RWPE2 (cell line): ENCODE data around the gene MOGAT3.

ENCODE experiments used
- ATAC-seq: fragments of 200-7000 bp; cut with Tn5 transposase; 3 replicates; pipeline ENCODE4 v1.9.1; 2021; ENCODE audit warnings: low read depth
- DNase-seq: peaks from one replicate; pipeline ENCODE4 v3.0.0-alpha.2; 2020; ENCODE audit warnings: low spot score
- H3K27ac ChIP-seq: fragments of 450-650 bp; 2 replicates; pipeline ENCODE4 v1.5.1; 2017; ENCODE audit warnings: mild to moderate bottlenecking; ENCODE audit not compliant: poor library complexity, severe bottlenecking
- H3K27me3 ChIP-seq: fragments of 250-450 bp; sonication (Bioruptor Pico); 2 replicates; pipeline ENCODE4 v1.5.1; 2021; ENCODE audit warnings: mild to moderate bottlenecking, moderate library complexity; ENCODE audit not compliant: insufficient read depth, poor library complexity, severe bottlenecking
- H3K36me3 ChIP-seq: fragments of 250-450 bp; sonication (Bioruptor Pico); 2 replicates; pipeline ENCODE4 v1.5.1; 2020; ENCODE audit warnings: low read depth, mild to moderate bottlenecking, moderate library complexity
- H3K4me1 ChIP-seq: fragments of 250-450 bp; sonication (Bioruptor Pico); 2 replicates; pipeline ENCODE4 v1.5.1; 2021; ENCODE audit warnings: mild to moderate bottlenecking, moderate library complexity; ENCODE audit not compliant: insufficient read depth, poor library complexity, severe bottlenecking
- H3K4me3 ChIP-seq: fragments of 250-450 bp; sonication (Bioruptor Pico); 2 replicates; pipeline ENCODE4 v1.5.1; 2021; ENCODE audit warnings: mild to moderate bottlenecking, moderate library complexity; ENCODE audit not compliant: severe bottlenecking
- H3K9me3 ChIP-seq: fragments of 250-450 bp; sonication (Bioruptor Pico); 2 replicates; pipeline ENCODE4 v1.5.1; 2021; ENCODE audit warnings: mild to moderate bottlenecking, moderate library complexity; ENCODE audit not compliant: severe bottlenecking
- TF ChIP-seq, protein P1 (sequence below): fragments of 450-650 bp; IDR thresholded peaks from one replicate; pipeline ENCODE4 v1.5.1; 2017; ENCODE audit warnings: mild to moderate bottlenecking, moderate library complexity; ENCODE audit not compliant: poor library complexity, severe bottlenecking

Gene MOGAT3

DNA sequence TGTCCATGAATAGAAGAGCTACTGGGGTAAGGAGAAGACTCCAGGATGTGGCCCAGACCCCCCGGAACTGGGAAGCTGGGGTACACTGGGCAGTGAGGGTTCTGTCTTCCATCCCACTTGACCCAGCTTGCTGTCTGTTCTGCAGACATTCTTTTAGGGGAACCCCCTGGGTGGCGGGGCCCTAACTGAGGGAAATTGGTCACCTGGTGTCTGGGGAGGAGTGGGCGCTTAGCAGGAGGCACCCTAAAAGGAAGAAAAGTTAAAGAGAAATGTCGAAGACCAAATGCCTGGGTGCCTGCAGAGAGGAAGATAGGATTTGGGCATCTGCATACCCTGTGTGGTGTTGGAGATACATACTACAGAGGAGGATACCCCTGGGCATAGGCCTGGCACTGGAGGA, 45.5 kb downstream of the MOGAT3 start:
- no peaks in the 10 kb centered on the region for H3K27me3 ChIP-seq
- no peak for ATAC-seq
- H3K9me3 ChIP-seq = no peaks in the 10 kb centered on the region
- H3K36me3 ChIP-seq = peaks cover 41% of the 10 kb centered on the region
- TF ChIP-seq, protein P1, sequence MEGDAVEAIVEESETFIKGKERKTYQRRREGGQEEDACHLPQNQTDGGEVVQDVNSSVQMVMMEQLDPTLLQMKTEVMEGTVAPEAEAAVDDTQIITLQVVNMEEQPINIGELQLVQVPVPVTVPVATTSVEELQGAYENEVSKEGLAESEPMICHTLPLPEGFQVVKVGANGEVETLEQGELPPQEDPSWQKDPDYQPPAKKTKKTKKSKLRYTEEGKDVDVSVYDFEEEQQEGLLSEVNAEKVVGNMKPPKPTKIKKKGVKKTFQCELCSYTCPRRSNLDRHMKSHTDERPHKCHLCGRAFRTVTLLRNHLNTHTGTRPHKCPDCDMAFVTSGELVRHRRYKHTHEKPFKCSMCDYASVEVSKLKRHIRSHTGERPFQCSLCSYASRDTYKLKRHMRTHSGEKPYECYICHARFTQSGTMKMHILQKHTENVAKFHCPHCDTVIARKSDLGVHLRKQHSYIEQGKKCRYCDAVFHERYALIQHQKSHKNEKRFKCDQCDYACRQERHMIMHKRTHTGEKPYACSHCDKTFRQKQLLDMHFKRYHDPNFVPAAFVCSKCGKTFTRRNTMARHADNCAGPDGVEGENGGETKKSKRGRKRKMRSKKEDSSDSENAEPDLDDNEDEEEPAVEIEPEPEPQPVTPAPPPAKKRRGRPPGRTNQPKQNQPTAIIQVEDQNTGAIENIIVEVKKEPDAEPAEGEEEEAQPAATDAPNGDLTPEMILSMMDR = no peak
- H3K27ac ChIP-seq = peak overlapping the region; percentile 77
- no peak for DNase-seq
- H3K4me3 ChIP-seq = peak overlapping the region; percentile 57
- H3K4me1 ChIP-seq = peaks cover 26% of the 10 kb centered on the region

DNA sequence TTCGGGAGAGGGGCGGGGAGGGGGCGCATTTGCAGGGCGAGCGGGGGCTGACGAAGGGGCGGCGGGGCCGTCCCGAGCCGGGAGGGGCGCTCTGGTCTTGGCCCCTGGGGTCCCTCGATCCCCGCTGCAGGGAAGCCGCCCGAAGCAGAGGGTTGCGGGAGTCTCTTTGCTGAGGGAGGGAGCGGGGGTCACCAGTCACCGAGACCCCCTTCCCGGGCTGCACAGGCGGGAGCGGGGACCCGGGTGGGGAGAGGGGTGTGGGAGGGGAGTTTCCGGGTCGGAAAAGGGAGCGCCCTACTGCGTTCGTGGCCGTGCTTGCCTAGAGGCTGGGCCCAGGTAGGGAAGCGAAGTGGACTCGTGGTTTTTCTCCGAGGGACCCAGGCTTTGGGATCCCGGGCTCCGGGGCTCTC, 46.1 kb downstream of the MOGAT3 start:
- Histone ChIP-seq H3K27me3 (no peaks in the 10 kb centered on the region), H3K9me3 (no peaks in the 10 kb centered on the region), H3K4me1 (peaks cover 23% of the 10 kb centered on the region), H3K36me3 (peaks cover 37% of the 10 kb centered on the region), H3K27ac (peak overlapping the region; percentile 77), H3K4me3 (peak overlapping the region; percentile 57)
- ATAC-seq (peak; percentile 33; the same call in 2 of the 3 replicates), DNase-seq (no peak)
- TF ChIP-seq, protein P1 = no peak

DNA sequence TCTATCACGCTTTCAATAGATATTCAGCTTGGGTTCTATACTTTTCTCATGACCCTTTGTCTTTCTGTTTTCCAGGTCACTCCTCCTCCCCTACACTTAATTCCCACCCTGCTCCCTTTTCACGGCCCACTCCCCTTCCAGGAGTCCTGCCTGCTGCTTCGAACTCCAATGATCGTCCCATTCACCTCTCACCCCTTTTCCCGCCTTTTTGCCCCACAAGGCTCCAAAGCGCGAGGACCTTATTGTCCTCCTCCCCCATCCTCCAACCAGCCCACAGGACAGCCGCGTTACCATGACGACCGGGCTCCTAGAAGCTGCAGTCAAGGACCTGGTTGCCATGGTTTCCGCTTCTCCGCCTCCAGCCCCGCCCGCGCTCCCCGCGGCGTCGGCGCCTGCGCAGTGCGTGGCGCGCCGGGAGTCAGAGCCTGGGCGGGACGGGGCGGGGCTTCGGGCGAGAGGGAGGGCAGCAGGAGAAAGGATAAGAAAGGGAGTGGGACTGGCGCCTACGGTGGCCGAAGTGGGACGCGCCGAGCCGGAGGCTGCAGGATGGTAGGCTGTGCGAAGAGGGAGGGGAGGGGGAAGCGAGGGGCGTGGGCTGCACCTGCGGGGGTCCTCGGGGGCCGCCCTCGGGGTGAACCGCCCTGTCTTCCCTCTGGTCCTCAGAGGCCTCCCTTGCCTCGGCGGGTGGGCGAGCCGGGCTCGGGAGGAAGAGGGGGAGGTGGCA, 46.7 kb downstream of the MOGAT3 start, which contains the start of gene AP1S1:
Gene AP1S1, plus strand, starts transcription at position 508 of the 724 bp plus-strand sequence. Its CDS starts 39 bp downstream, at position 547.
- Histone ChIP-seq H3K27me3 (no peaks in the 10 kb centered on the region), H3K27ac (peak within 1 kb of the TSS; percentile 77), H3K4me1 (peaks cover 23% of the 10 kb centered on the region), H3K9me3 (no peaks in the 10 kb centered on the region), H3K4me3 (peak within 1 kb of the TSS; percentile 57), H3K36me3 (peaks cover 33% of the 10 kb centered on the region)
- DNase-seq = peak; percentile 93
- TF ChIP-seq, protein P1 = no peak
- ATAC-seq = peak; percentile 85

DNA sequence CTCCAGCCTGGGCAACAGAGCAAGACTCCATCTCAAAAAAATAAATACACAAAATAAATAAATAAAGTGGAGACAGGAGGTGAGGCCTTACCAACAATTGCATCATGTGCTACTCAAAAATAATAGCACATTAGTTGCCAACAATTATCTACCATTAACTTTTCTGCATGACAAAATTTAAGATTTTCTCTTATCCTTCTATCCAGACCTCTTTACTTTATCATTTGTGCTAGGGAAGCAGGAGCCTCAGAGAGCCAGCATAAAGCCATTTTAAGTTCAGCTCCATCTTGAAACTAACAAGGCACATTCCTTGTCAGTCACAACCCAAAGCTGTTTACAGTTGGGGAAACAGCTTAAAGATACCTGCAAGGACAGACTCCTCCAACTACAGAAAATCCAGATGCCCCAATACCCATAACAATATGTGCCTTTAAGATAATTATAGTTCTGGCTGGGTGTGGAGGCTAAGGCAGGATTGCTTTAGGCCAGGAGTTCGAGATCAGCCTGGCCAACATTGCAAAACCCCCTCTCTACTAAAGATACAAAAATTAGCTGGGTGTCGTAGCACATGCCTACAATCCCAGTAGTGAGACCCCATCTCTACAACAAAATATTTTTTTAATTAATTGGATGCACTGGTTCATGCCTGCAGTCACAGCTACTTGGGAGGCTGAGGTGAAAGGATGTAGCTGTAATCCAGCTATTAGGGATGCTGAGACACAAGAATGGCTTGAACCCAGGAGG, 48.8 kb downstream of the MOGAT3 start:
- no peak overlapping the region for H3K27ac ChIP-seq
- TF ChIP-seq, protein P1 = no peak

More for the DNA sequence above, 48.8 kb downstream of the MOGAT3 start:
- DNase-seq = no peak
- peaks cover 13% of the 10 kb centered on the region for H3K36me3 ChIP-seq
- H3K9me3 ChIP-seq = no peaks in the 10 kb centered on the region
- no peak overlapping the region for H3K4me3 ChIP-seq
- peaks cover 17% of the 10 kb centered on the region for H3K4me1 ChIP-seq
- H3K27me3 ChIP-seq = no peaks in the 10 kb centered on the region
- no peak for ATAC-seq
